Ammon's horn (tissue), 1 donor: ENCODE data around the gene GRK5.

ENCODE experiments used
- DNase-seq: peaks from one replicate; pipeline ENCODE4 v3.0.0-alpha.2; 2016; ENCODE audit warnings: low spot score

GRK5 gene

GRCh38 chr10:119406601-119407253 is 199.4 kb downstream of the GRK5 start:
- peak; percentile 18 for DNase-seq

GRCh38 chr10:119407254-119407777 is 199.9 kb downstream of the GRK5 start:
- DNase-seq, result peak; percentile 43

DNA sequence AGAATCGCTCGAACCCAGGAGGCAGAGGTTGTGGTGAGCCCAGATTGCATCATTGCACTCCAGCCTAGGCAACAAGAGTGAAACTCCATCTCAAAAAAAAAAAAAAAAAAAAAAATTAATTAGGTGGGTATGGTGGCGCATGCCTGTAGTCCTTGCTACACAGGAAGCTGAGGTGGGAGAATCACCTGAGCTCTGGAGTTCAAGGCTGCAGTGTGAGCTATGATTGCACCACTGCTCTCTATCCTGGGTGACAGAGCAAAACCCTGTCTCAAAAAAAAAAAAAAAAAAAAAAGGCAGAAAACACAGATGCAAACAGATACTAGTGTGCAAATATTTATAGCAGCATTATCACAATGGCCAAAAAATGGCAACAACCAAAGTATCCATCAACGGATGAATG is 200.7 kb downstream of the GRK5 start:
- no peak for DNase-seq

- no peak for DNase-seq
These were observed 201.6 kb downstream of the GRK5 start for GRCh38 chr10:119408969-119409371.

DNA sequence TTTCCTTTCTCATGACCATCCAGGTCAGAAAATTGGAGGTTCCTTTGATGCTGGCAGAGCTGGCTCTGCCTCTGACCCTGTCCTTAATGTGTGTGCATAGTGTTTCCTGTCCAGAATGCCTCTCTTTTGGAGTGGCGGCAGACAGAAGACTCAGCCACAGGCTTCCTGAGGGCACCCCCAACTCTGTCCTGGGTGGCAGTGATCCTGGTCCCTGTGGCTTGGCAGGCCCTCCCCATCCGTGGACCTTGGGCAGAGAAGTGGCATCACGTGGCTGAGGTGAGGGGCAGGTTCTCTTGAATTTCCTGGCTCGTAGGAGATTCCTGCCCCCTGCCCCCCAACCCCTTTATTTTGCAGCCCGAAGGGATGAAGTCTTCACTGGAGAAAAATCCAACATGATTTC is 202.0 kb downstream of the GRK5 start:
- DNase-seq, result no peak

- no peak for DNase-seq
These were observed 202.5 kb downstream of the GRK5 start for GRCh38 chr10:119409906-119410305.

DNA sequence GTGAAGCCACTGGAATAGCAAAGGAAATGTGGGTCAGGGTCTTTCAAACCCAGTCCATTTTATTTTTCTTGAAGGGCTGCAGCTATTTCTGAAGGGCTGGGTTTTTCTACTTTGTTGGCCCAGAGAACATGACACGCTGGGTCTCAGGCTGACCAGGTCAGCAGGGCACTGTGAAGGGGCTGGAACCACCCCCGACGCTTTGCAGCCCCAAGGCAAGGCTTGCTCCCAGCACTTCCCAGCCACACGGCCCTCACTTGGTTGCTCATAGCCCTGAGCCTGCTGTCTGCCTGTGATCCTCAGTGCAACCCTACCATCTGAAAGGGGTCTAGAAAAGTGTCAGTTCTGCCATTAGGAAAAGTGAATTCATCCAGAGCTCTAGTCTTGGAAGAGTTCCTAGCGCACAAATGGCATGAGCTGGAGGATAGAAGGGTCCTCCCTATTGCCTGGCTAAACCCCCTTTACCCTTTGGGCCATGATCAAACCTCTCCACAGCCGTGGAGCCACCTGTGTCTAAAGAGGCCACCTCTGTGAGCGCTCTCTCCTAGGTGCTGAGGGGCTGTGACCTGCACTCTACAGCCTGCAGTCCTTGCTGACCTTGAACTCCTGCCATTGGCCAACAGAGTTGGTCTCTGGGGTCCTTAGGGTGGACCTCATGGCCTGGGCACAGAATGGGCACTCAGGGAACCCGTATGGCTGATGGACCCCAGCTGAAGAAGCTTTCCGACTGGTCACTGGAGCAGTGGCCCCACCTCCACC is 203.2 kb downstream of the GRK5 start:
- DNase-seq, result no peak

DNA sequence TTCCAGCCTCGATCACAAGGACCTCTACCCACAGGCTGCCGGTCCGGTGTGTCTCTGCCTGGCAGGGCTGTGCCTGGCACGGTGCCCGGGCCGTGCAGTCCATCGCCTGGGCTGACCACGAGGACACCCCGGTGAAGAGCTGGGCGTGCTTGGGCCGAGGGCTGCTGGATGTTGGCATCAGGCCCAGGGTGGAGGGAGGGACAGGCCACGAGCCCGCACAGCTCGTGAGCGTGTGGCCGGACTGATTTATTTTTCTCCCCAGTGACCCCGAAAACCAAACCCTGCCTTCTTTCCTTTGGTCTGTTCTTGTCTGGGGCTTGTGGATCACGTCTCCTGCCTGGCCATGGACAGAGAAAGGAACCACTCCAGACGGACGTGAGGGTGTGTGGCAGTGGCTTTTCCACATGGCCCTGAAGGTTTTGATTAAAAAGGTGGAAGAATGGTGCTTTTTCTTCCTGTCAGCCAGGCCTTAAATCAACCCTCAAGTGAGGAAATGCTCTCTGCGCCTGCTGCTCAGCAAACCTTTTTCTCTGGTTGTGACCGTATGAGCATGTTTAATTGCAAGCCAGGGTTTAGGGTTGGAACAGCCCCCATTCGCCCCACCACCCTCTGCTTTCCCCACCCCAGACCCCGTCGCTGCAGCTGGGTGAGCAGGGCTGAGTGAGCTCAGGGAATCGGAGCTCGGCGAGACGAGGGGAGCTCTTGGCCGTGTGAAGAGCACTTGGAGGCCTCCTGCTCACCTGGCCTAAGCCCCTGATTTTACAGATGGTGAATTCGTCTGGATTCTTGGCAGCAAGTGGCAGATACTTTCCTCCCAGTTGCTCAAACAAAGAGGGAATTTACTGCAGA is 205.1 kb downstream of the GRK5 start:
- peak; percentile 79 for DNase-seq

DNA sequence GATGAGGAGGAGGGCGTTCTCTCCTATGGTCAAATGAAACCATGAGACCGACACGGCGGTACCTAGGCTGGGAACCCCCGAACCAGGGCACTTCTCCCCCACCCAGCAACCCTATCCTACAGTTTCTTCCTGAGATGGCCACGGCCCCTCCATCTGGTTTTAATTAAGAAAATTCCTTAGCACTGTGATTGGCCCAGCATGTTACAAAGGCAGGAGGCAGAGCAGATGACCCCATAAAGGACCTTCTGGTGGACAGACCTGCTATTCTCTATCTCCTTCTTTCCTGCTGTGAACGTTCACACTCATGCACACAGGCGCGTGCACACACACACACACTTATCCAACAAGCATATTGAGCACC is 205.7 kb downstream of the GRK5 start:
- DNase-seq, result no peak

- DNase-seq, result no peak
These were observed 206.2 kb downstream of the GRK5 start for GRCh38 chr10:119413471-119414080.

GRCh38 chr10:119414081-119414611 is 206.8 kb downstream of the GRK5 start:
- no peak for DNase-seq

- no peak for DNase-seq
These were observed 207.8 kb downstream of the GRK5 start for GRCh38 chr10:119415121-119415520.

GRCh38 chr10:119415536-119416503 is 208.4 kb downstream of the GRK5 start:
- no peak for DNase-seq

- peak; percentile 78 for DNase-seq
These were observed 209.5 kb downstream of the GRK5 start for GRCh38 chr10:119416855-119417254.

- DNase-seq, result no peak
These were observed 210.5 kb downstream of the GRK5 start for GRCh38 chr10:119417852-119418251.

DNA sequence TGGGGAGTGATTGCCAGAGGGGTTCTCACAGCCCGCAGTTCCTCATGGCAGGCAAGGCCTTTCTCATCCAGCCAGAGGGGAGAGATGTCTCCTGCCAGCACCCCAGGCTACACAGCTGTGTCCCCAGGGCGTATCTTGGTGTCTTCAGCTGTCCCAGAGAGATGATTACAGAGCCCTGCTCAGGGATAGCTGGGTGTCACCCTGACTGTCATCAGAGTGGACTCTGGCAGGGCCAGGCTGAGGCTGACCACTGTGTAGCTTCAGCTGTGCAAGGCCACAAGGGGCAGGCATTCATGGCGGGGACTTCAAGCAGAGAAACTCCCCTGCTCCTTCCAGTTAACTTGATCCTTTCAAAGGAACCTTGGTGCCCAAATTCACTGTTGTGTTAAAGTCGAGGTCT is 211.0 kb downstream of the GRK5 start:
- DNase-seq, result no peak

DNA sequence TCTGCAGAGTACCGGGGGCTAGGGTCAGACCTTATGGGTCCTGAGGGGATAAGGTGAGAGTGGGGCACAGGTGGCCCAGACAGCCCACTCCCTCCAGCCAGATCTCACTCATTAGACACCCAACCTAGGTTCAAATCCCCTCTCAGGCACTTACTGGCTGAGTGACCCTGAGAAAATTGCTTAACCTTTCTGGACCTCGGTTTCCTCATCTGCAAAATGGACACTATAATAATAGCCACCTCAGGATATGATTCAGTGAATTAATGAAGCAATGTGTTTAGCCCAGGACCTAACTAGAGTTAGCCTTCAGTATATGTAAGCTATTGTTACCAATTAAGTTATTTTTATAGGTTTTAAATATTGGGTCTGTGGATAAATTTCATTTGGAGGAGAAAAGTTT is 212.6 kb downstream of the GRK5 start:
- no peak for DNase-seq

DNA sequence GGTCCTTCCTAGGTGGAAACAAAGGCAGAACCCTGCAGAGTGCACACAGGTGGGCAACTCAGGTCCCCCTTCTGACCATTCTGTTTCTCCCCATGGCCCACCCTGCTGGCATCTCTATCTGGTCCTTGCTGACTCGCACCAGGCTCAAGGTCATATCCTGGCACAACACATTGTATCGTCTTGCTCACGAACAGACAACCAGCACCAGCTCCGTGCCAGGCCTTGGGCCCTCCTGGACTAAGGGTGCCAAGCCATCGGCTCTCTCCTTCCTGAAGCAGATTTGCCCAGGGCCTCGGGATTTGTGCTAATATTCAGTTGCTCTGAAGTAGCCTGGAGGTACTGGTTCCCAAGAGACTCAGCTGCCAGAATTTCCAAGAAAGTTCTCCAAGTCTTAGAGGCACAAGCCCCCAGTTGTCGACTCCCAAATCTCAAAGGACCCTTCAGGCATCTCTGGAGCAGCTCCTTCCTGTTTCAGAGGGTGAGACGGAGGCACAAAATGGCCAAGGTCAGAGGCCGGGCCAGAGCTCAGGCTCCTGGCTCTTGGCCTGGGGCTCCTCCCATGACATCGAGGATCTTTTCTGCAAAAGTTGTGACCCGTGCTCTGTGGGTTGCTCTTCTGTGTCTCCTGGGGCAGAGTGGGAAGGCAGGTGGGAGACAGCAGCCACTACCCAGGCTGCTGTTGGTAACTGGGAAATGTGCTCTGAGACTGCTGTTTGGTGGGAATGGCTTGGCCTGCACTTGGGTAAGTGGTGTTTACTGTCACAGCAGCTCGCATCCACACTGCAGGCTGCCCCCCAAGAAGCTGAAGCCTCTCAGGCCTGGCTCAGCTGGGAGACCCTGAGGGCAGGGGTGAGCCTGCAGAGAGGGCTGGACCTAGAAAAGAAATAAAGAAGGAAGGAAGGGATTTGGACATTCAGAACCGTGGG is 213.8 kb downstream of the GRK5 start:
- DNase-seq, result no peak

DNA sequence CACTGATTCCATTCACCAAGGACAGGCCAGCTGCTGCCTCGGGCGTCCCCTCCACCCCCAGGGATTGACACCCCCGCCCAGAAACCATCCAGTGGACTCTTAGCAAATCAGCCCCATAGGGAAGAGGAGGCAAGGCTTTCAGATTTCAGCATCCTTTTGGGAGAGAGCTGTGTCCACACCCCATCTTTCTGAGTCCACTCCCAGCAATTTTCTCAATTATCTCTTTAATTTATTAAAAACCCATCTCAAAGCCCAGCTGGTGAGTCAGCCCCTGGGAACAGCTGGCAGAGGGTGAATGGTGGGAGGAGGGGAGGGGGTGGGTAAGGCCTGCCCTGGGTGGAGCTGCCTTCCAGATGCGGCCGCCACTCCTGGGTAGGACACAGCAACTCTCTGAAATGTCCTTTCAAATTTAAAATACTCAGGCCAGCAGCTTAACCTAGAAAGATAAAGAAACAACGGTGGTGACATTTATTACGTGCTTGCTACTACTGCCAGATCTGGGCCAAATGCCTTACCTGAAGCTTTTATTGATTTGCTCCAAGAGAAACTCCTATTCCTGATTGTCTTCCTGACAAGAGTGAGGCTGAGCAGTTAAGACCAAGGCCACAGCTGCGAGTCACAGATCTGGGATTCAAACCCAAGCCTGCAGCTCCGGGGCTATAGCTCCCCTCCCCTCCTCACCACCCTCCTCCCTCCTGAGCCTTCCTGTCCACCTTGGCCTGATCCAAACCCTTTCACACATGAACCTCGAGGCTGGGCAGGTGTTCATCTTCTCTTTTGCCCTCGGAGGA is 214.7 kb downstream of the GRK5 start:
- no peak for DNase-seq
